H9 (cell line): ENCODE measurements around the gene NBDY. TPM values are rescaled to one million over a fixed set of nuclear protein-coding genes. Genes with fewer than 3 reads are reported as not detected.

ENCODE experiments used
- DNase-seq: peaks from one replicate; pipeline ENCODE4 v3.0.0-alpha.2; 2017
- H2AFZ ChIP-seq: one replicate; pipeline ENCODE4 v1.6.1; 2013; ENCODE audit warnings: mild to moderate bottlenecking, low read length, control low read depth, moderate library complexity
- H2AK5ac ChIP-seq: 2 replicates; pipeline ENCODE4 v1.6.1; 2013; ENCODE audit warnings: low read length, control low read depth, mixed read lengths; ENCODE audit not compliant: insufficient read length
- H2BK120ac ChIP-seq: one replicate; pipeline ENCODE4 v1.6.1; 2013; ENCODE audit warnings: low read depth, mild to moderate bottlenecking, low read length, control low read depth, inconsistent platforms; ENCODE audit not compliant: poor library complexity, severe bottlenecking
- H2BK12ac ChIP-seq: 2 replicates; pipeline ENCODE4 v1.6.1; 2013; ENCODE audit warnings: low read length, control low read depth, mixed read lengths, low read depth; ENCODE audit not compliant: insufficient read length
- H2BK15ac ChIP-seq: 2 replicates; pipeline ENCODE4 v1.6.1; 2013; ENCODE audit warnings: low read depth, low read length, control low read depth
- H2BK20ac ChIP-seq: one replicate; pipeline ENCODE4 v1.6.1; 2013; ENCODE audit warnings: low read depth, mild to moderate bottlenecking, low read length, control low read depth, inconsistent platforms; ENCODE audit not compliant: poor library complexity, severe bottlenecking
- H2BK5ac ChIP-seq: 2 replicates; pipeline ENCODE4 v1.6.1; 2013; ENCODE audit warnings: low read length, control low read depth, mixed read lengths; ENCODE audit not compliant: insufficient read length
- H3K14ac ChIP-seq: 2 replicates; pipeline ENCODE4 v1.6.1; 2013; ENCODE audit warnings: low read length, control low read depth; ENCODE audit not compliant: insufficient read depth
- H3K18ac ChIP-seq: 2 replicates; pipeline ENCODE4 v1.6.1; 2013; ENCODE audit warnings: low read depth, mild to moderate bottlenecking, mixed read lengths, low read length, control low read depth; ENCODE audit not compliant: insufficient read length
- H3K23ac ChIP-seq: 2 replicates; pipeline ENCODE4 v1.6.1; 2013; ENCODE audit warnings: low read length, control low read depth, mixed read lengths, low read depth; ENCODE audit not compliant: insufficient read length
- H3K23me2 ChIP-seq: 2 replicates; pipeline ENCODE4 v1.6.1; 2013; ENCODE audit warnings: low read depth, mild to moderate bottlenecking, mixed read lengths, low read length, control low read depth; ENCODE audit not compliant: insufficient read length, poor library complexity, severe bottlenecking
- H3K27ac ChIP-seq: 2 replicates; pipeline ENCODE4 v1.5.1; 2013; ENCODE audit warnings: low read length, control low read depth, mixed read lengths, low read depth; ENCODE audit not compliant: insufficient read length
- H3K27me3 ChIP-seq: 2 replicates; pipeline ENCODE4 v1.6.1; 2013; ENCODE audit warnings: low read length, control low read depth, inconsistent platforms; ENCODE audit not compliant: insufficient read depth
- H3K4ac ChIP-seq: 2 replicates; pipeline ENCODE4 v1.6.1; 2013; ENCODE audit warnings: low read depth, mild to moderate bottlenecking, control low read depth, inconsistent platforms, low read length, moderate library complexity
- H3K4me1 ChIP-seq: 2 replicates; pipeline ENCODE4 v1.6.1; 2013; ENCODE audit warnings: low read length, control low read depth, inconsistent platforms; ENCODE audit not compliant: insufficient read depth
- H3K4me2 ChIP-seq: 2 replicates; pipeline ENCODE4 v1.6.1; 2013; ENCODE audit warnings: low read length, control low read depth, mixed read lengths; ENCODE audit not compliant: insufficient read length, insufficient read depth
- H3K56ac ChIP-seq: 2 replicates; pipeline ENCODE4 v1.6.1; 2013; ENCODE audit warnings: low read depth, mild to moderate bottlenecking, mixed read lengths, low read length, control low read depth; ENCODE audit not compliant: insufficient read length
- H3K79me1 ChIP-seq: 2 replicates; pipeline ENCODE4 v1.6.1; 2013; ENCODE audit warnings: low read depth, mild to moderate bottlenecking, moderate library complexity, low read length, control low read depth, inconsistent platforms; ENCODE audit not compliant: insufficient read depth, poor library complexity, severe bottlenecking
- H3K79me2 ChIP-seq: 2 replicates; pipeline ENCODE4 v1.6.1; 2013; ENCODE audit warnings: low read length, control low read depth, inconsistent platforms; ENCODE audit not compliant: insufficient read depth
- H3K9ac ChIP-seq: 2 replicates; pipeline ENCODE4 v1.6.1; 2013; ENCODE audit warnings: low read length, control low read depth, mixed read lengths; ENCODE audit not compliant: insufficient read length; ENCODE audit errors: extremely low read depth
- H3K9me3 ChIP-seq: one replicate; pipeline ENCODE4 v1.6.1; 2013; ENCODE audit warnings: low read depth, low read length, inconsistent platforms; ENCODE audit not compliant: control insufficient read depth
- H3T11ph ChIP-seq: one replicate; pipeline ENCODE4 v1.6.1; 2013; ENCODE audit warnings: mild to moderate bottlenecking, low read length, control low read depth, inconsistent platforms
- H4K20me1 ChIP-seq: one replicate; pipeline ENCODE4 v1.6.1; 2013; ENCODE audit not compliant: control insufficient read depth, insufficient read length, insufficient read depth
- H4K5ac ChIP-seq: 2 replicates; pipeline ENCODE4 v1.6.1; 2013; ENCODE audit warnings: low read depth, mild to moderate bottlenecking, mixed read lengths, low read length, control low read depth; ENCODE audit not compliant: insufficient read length
- H4K8ac ChIP-seq: replicated peaks from 2 replicates; pipeline ENCODE4 v1.6.1; 2013; ENCODE audit warnings: low read length, control low read depth, mixed read lengths, low read depth; ENCODE audit not compliant: insufficient read length
- H4K91ac ChIP-seq: 2 replicates; pipeline ENCODE4 v1.6.1; 2013; ENCODE audit warnings: low read depth, mild to moderate bottlenecking, moderate library complexity, mixed read lengths, low read length, control low read depth; ENCODE audit not compliant: insufficient read length
- H3K27ac Mint-ChIP-seq, 3 experiments: 2 replicates in 2 of 3; 3 replicates in 1 of 3; pipeline ENCODE4 v1.8.0; 2020 to 2021; ENCODE audit warnings: mixed read lengths in 3 of 3, mild to moderate bottlenecking in 1 of 3, moderate library complexity in 1 of 3
- H3K27me3 Mint-ChIP-seq: 2 replicates; pipeline ENCODE4 v1.8.0; 2021; ENCODE audit warnings: low read depth, mild to moderate bottlenecking, moderate library complexity, mixed read lengths
- H3K36me3 Mint-ChIP-seq, 3 experiments: 2 replicates in 2 of 3; 3 replicates in 1 of 3; pipeline ENCODE4 v1.8.0; 2020 to 2021; ENCODE audit warnings: low read depth in 3 of 3, mixed read lengths in 3 of 3; ENCODE audit not compliant: insufficient read depth in 1 of 3
- H3K4me1 Mint-ChIP-seq, 2 experiments: 2 replicates each; pipeline ENCODE4 v1.8.0; 2020; ENCODE audit warnings: mixed read lengths in 2 of 2
- H3K4me3 Mint-ChIP-seq, 2 experiments: 2 replicates in 1 of 2; 3 replicates in 1 of 2; pipeline ENCODE4 v1.8.0; 2020 to 2021; ENCODE audit warnings: mild to moderate bottlenecking in 2 of 2, mixed read lengths in 2 of 2, moderate library complexity in 1 of 2
- H3K9me3 Mint-ChIP-seq, 2 experiments: 2 replicates in 1 of 2; 3 replicates in 1 of 2; pipeline ENCODE4 v1.8.0; 2020; ENCODE audit warnings: mild to moderate bottlenecking in 2 of 2, mixed read lengths in 2 of 2, moderate library complexity in 1 of 2
- WGBS: extraction: QIAGEN DNeasy Blood & Tissue Kit; methylation state at CpG from one replicate; pipeline ENCODE4 v1.1.7; 2013; ENCODE audit warnings: missing lambda C conversion rate, low lambda C conversion rate, mixed read lengths; ENCODE audit not compliant: insufficient read length; ENCODE audit errors: extremely low coverage; 5-methylcytosine and 5-hydroxymethylcytosine counted together
- total RNA-seq: library from RNA; stranded (reverse); gene quantifications from 2 replicates; pipeline ENCODE4 v1.2.1, GENCODE V29; 2021
- TF ChIP-seq, protein P1 (sequence below): fragments of 200-600 bp; sonication (generic); conservative IDR thresholded peaks from 3 replicates; pipeline ENCODE4 v1.8.0; 2021; ENCODE audit warnings: antibody characterized with exemption, mild to moderate bottlenecking

The NBDY gene
- total RNA-seq, 1 experiment from 2014 or later = 62.5 TPM

DNA sequence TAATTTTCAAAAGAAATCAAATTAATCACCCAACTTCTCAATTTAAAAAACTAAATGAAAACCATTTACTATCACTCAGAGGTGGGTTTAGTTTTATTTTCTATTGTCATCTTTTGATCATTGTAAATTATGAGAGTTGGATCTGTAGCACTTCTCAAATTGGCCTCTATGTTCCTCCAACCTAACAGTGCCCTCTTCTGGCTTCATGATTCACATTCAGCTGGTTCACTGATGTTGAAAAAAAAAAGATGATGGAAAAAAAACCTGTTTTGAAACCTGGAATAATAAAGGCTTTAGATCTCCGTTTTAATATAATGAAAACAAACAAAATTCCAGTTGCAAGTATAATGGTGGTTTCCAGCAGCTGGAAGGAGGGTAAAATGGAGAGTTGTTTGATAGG is 2.4 kb upstream of the NBDY start:
- Histone ChIP-seq H3T11ph (no peak overlapping the region), H3K23me2 (peaks cover 2% of the 10 kb centered on the region), H3K79me2 (peaks cover 3% of the 10 kb centered on the region; the same call in 1 of the 2 replicates), H3K14ac (no peak overlapping the region), H4K91ac (no peak overlapping the region), H3K4me2 (no peak overlapping the region), H3K9ac (no peak overlapping the region), H3K27ac (no peak overlapping the region), H3K23ac (no peak overlapping the region), H2BK12ac (no peak overlapping the region), H4K8ac (no peak overlapping the region), H3K9me3 (no peaks in the 10 kb centered on the region), H2BK120ac (no peak overlapping the region), H4K5ac (no peak overlapping the region), H2AK5ac (no peak overlapping the region), H2BK15ac (no peak overlapping the region), H2BK20ac (no peak overlapping the region), H4K20me1 (no peaks in the 10 kb centered on the region), H3K27me3 (no peaks in the 10 kb centered on the region), H3K79me1 (no peaks in the 10 kb centered on the region), H3K4me1 (no peaks in the 10 kb centered on the region), H3K56ac (no peak overlapping the region), H3K4ac (no peak overlapping the region), H3K18ac (no peak overlapping the region), H2AFZ (no peak overlapping the region), H2BK5ac (no peak overlapping the region)
- H3K9me3 Mint-ChIP-seq = peaks cover 47 to 62% of the 10 kb centered on the region in 2 experiments
- no peak for DNase-seq
- H3K27me3 Mint-ChIP-seq = no peaks in the 10 kb centered on the region
- H3K4me3 Mint-ChIP-seq = no peak overlapping the region
- no CpG with 5 or more reads among the region's 1 CpG for WGBS
- H3K27ac Mint-ChIP-seq = no peak overlapping the region
- H3K36me3 Mint-ChIP-seq = no peaks in the 10 kb centered on the region; a peak in 2 of 7 replicates
- peaks cover 3 to 7% of the 10 kb centered on the region in 2 experiments; a peak in 2 of 4 replicates for H3K4me1 Mint-ChIP-seq
- TF ChIP-seq, protein P1, sequence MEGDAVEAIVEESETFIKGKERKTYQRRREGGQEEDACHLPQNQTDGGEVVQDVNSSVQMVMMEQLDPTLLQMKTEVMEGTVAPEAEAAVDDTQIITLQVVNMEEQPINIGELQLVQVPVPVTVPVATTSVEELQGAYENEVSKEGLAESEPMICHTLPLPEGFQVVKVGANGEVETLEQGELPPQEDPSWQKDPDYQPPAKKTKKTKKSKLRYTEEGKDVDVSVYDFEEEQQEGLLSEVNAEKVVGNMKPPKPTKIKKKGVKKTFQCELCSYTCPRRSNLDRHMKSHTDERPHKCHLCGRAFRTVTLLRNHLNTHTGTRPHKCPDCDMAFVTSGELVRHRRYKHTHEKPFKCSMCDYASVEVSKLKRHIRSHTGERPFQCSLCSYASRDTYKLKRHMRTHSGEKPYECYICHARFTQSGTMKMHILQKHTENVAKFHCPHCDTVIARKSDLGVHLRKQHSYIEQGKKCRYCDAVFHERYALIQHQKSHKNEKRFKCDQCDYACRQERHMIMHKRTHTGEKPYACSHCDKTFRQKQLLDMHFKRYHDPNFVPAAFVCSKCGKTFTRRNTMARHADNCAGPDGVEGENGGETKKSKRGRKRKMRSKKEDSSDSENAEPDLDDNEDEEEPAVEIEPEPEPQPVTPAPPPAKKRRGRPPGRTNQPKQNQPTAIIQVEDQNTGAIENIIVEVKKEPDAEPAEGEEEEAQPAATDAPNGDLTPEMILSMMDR = peak; percentile 70
